K562 (cell line): ENCODE results near the gene ELMO1. TPM values are rescaled to one million over a fixed set of nuclear protein-coding genes. Genes with fewer than 3 reads are reported as not detected.

Source experiments
- ATAC-seq: fragments of 200-7000 bp; cut with Tn5 transposase; 3 replicates; pipeline ENCODE4 v1.9.1; 2020; ENCODE audit warnings: moderate library complexity
- BruUV-seq: library from RNA; stranded (reverse); fragments of 400-500 nt; replicated peaks from 2 replicates; lab custom pipeline; 2021; lab: Mats Ljungman, UMichigan
- CTCF ChIA-PET: fragments of 300-600 bp; formaldehyde crosslinking; extraction: SDS; loops from one replicate; lab custom pipeline; 2021; ENCODE audit warnings: low intra/inter-chr PET ratio; lab: Yijun Ruan, JAX
- POLR2A ChIA-PET: fragments of 300-600, 350-650 bp; sonication (Branson Sonifier 250); formaldehyde crosslinking; extraction: SDS; loops from one replicate; lab custom pipeline; 2021; ENCODE audit warnings: antibody characterized with exemption, inconsistent platforms; lab: Yijun Ruan, JAX
- DNase-seq, 4 experiments: peaks; one replicate each; pipeline versions ENCODE4 v3.0.0 to v3.0.0-alpha.2; 2011 to 2018; ENCODE audit warnings: low spot score in 3 of 4, mixed read lengths in 3 of 4; ENCODE audit errors: extremely low read depth in 1 of 4
- FAIRE-seq: peaks from 2 replicates; lab custom pipeline; 2011; peaks lifted over from hg19 to GRCh38; lab: Jason Lieb, UNC
- H2AFZ ChIP-seq: 2 replicates; pipeline ENCODE4 v1.6.0; 2011; ENCODE audit warnings: low read depth, low read length, control low read depth, inconsistent platforms
- H3K27ac ChIP-seq: fragments of 200-600 bp; 3 replicates; pipeline ENCODE4 v1.8.0; 2011; ENCODE audit warnings: low read depth, mild to moderate bottlenecking, control low read depth, inconsistent platforms, low read length, moderate library complexity, mixed read lengths; ENCODE audit errors: extremely low read depth
- H3K27me3 ChIP-seq, 2 experiments: fragments of 300-600 bp in 1 of 2; 2 replicates in 1 of 2; 3 replicates in 1 of 2; pipeline versions ENCODE4 v1.6.0 to v1.8.0; 2011; ENCODE audit warnings: inconsistent platforms in 2 of 2, low read length in 2 of 2, mild to moderate bottlenecking in 1 of 2, mixed read lengths in 1 of 2, moderate library complexity in 1 of 2; ENCODE audit not compliant: control insufficient read depth in 2 of 2, insufficient read depth in 2 of 2
- H3K36me3 ChIP-seq: fragments of 300-600 bp; 3 replicates; pipeline ENCODE4 v1.8.0; 2011; ENCODE audit warnings: mild to moderate bottlenecking, low read length, inconsistent platforms; ENCODE audit not compliant: control insufficient read depth, insufficient read depth
- H3K4me1 ChIP-seq, 2 experiments: fragments of 200-600 bp in 1 of 2; replicated peaks in 1 of 2; 2 replicates in 1 of 2; 3 replicates in 1 of 2; pipeline versions ENCODE4 v1.5.1 to v1.8.0; 2011; ENCODE audit warnings: inconsistent platforms in 2 of 2, low read length in 2 of 2, mild to moderate bottlenecking in 1 of 2, mixed read lengths in 1 of 2, moderate library complexity in 1 of 2; ENCODE audit not compliant: control insufficient read depth in 2 of 2, insufficient read depth in 2 of 2
- H3K4me2 ChIP-seq: 2 replicates; pipeline ENCODE4 v1.6.1; 2011; ENCODE audit warnings: low read length, control low read depth, inconsistent platforms, mixed read lengths; ENCODE audit not compliant: insufficient read depth
- H3K4me3 ChIP-seq: fragments of 200-600 bp; sonication (generic), shearing (Covaris generic); 2 replicates; pipeline ENCODE4 v1.5.1; 2016; ENCODE audit warnings: control low read depth, inconsistent platforms
- H3K79me2 ChIP-seq: fragments of 200-600 bp; 3 replicates; pipeline ENCODE4 v1.8.0; 2011; ENCODE audit warnings: low read length, inconsistent platforms; ENCODE audit not compliant: control insufficient read depth, insufficient read depth
- H3K9ac ChIP-seq, 2 experiments: 2 replicates each; pipeline versions ENCODE4 v1.6.0 to v1.6.1; 2011; ENCODE audit warnings: low read depth in 2 of 2, low read length in 2 of 2, control low read depth in 1 of 2, inconsistent platforms in 1 of 2, mild to moderate bottlenecking in 1 of 2, mixed read lengths in 1 of 2; ENCODE audit not compliant: insufficient read depth in 1 of 2
- H3K9me1 ChIP-seq: one replicate; pipeline ENCODE4 v1.6.0; 2011; ENCODE audit warnings: inconsistent platforms, mild to moderate bottlenecking, low read length, moderate library complexity; ENCODE audit not compliant: control insufficient read depth, insufficient read depth
- H3K9me3 ChIP-seq: replicated peaks from 2 replicates; pipeline ENCODE4 v1.5.1; 2011; ENCODE audit warnings: low read depth, low read length, inconsistent platforms; ENCODE audit not compliant: control insufficient read depth, insufficient read depth
- H4K20me1 ChIP-seq: replicated peaks from 2 replicates; pipeline ENCODE4 v1.6.1; 2011; ENCODE audit warnings: low read length, inconsistent platforms, mixed read lengths; ENCODE audit not compliant: control insufficient read depth, insufficient read depth
- HDAC2 ChIP-seq: fragments of 450-650 bp; IDR thresholded peaks from 2 replicates; pipeline ENCODE4 v1.6.1; 2016; ENCODE audit warnings: mild to moderate bottlenecking
- PHTF2 ChIP-seq: fragments of 250-450 bp; sonication (Bioruptor Pico); IDR thresholded peaks from 2 replicates; pipeline ENCODE4 v1.5.0; 2021; ENCODE audit warnings: mild to moderate bottlenecking
- PREB ChIP-seq: sonication (generic); formaldehyde crosslinking; IDR thresholded peaks from 2 replicates; pipeline ENCODE4 v1.8.1; 2023; ENCODE audit warnings: mild to moderate bottlenecking, missing genetic modification reagents
- TCF7L2 ChIP-seq: fragments of 150-350 bp; IDR thresholded peaks from 2 replicates; pipeline ENCODE4 v1.6.1; 2016; ENCODE audit warnings: low read depth, mild to moderate bottlenecking, low read length, moderate library complexity
- WHSC1 ChIP-seq: IDR thresholded peaks from one replicate; pipeline ENCODE4 v1.6.1; 2012; ENCODE audit warnings: low read length, control low read depth, inconsistent platforms
- ZC3H4 ChIP-seq: sonication (generic); formaldehyde crosslinking; IDR thresholded peaks from 2 replicates; pipeline ENCODE4 v1.9.0; 2021; ENCODE audit warnings: missing genetic modification reagents, borderline replicate concordance
- ZFP36 ChIP-seq: fragments of 150-350 bp; IDR thresholded peaks from 2 replicates; pipeline ENCODE4 v1.6.1; 2018; ENCODE audit warnings: low read length, low read depth; ENCODE audit not compliant: partially characterized antibody
- ZNF197 ChIP-seq: fragments of 200-800 bp; sonication (Bioruptor generic); IDR thresholded peaks from 2 replicates; pipeline ENCODE4 v1.6.1; 2016; ENCODE audit warnings: low read depth, missing genetic modification characterization, missing compliant biosample characterization
- ZNF384 ChIP-seq: IDR thresholded peaks from 2 replicates; pipeline ENCODE4 v1.6.1; 2012; ENCODE audit warnings: low read depth, low read length, improper control_type of control experiment
- ZNF408 ChIP-seq: fragments of 250-450 bp; sonication (Bioruptor Pico); IDR thresholded peaks from 2 replicates; pipeline ENCODE4 v1.4.0; 2020; ENCODE audit warnings: low read depth, mild to moderate bottlenecking, moderate library complexity
- WGBS: fragments of 100-300 bp; shearing (Covaris generic); methylation state at CpG from one replicate; pipeline ENCODE4 v1.1.6; 2016; ENCODE audit warnings: low coverage, mixed read lengths; ENCODE audit not compliant: insufficient coverage; ENCODE audit errors: missing lambda C conversion rate; 5-methylcytosine and 5-hydroxymethylcytosine counted together
- in situ Hi-C: fragments of 300-500 bp; cut with MboI; formaldehyde crosslinking; loops from 4 replicates; pipeline ENCODE4 v1.15.0; 2018; ENCODE audit warnings: inconsistent platforms, mixed read lengths
- intact Hi-C: fragments of 100-400 bp; cut with micrococcal nuclease; formaldehyde crosslinking; loops from 2 replicates; pipeline ENCODE4 v1.14.2; 2022
- polyA plus RNA-seq, 8 experiments: library from polyadenylated mRNA; depleted of rRNA in 4 of 8; stranded (reverse) in 5 of 8; unstranded in 3 of 8; fragments of >200 nt; fragmentation: Nextera tagmentation in 2 of 8; fragmentation: Illumina TruSeq in 1 of 8; extraction: Ambion mirVana in 2 of 8; extraction: Trizol in 1 of 8; gene quantifications; 2 replicates each; pipeline versions ENCODE4 v1.2.1 to v1.2.3, GENCODE V29; 2011 to 2014; ENCODE audit warnings: inconsistent platforms in 1 of 8, missing spikeins in 1 of 8
- total RNA-seq, 7 experiments: library from RNA; depleted of rRNA in 6 of 7; stranded (reverse); fragments of >200 nt in 6 of 7; fragmentation: Illumina TruSeq in 2 of 7; extraction: Trizol in 2 of 7; gene quantifications; 2 replicates each; pipeline versions ENCODE4 v1.2.1 to v1.2.3, GENCODE V29; 2011 to 2021; ENCODE audit warnings: low replicate concordance in 1 of 7

ELMO1 gene
- total and polyA plus RNA-seq, 9 of the 15 experiments (the other 6 are each of a cell fraction or from before 2014, with no cell fraction given): 0.36 to 7.2 (median 3.6) TPM

DNA sequence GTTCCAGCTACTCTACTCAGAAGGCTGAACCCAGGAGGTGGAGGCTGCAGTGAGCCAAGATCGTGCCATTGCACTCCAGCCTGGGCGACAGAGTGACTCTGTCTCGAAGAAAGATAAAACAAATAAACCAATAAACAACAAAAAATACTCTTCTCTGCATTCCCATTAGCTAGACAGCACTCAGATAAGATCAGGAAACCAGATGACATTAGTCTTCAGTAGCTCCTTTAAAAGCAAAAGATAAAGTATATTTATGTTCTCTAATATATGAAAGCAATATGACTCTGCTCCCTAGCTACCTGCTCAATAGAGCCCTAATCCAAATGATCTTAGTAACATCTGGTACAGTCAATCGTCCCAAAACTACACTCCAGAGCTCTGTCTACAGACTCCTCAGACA is 212.9 kb downstream of the ELMO1 start:
- H3K4me1 ChIP-seq: no peaks in the 10 kb centered on the region
- no peaks in the 10 kb centered on the region for H3K9me1 ChIP-seq
- H3K79me2 ChIP-seq: no peaks in the 10 kb centered on the region
- no peaks in the 10 kb centered on the region for H3K36me3 ChIP-seq
- WGBS: 2% methylated on average over 4 of the region's 4 CpGs
- H4K20me1 ChIP-seq: no peaks in the 10 kb centered on the region
- H3K9me3 ChIP-seq: no peaks in the 10 kb centered on the region
- no peak for FAIRE-seq
- H3K27me3 ChIP-seq: peaks cover 0 to 4% of the 10 kb centered on the region in 2 experiments; a peak in 2 of 5 replicates
- H3K4me3 ChIP-seq: no peak overlapping the region
- no peak overlapping the region for H3K9ac ChIP-seq
- ChIA-PET CTCF (no interaction called here), POLR2A (interaction anchor here (1.5 kb wide), 1 partner anchor 272 kb away, joined by 3 read pairs; no protein-coding TSS in a partner anchor)
- intact Hi-C loops (loop anchor here (10.0 kb wide), 1 partner anchor 599 kb away; no protein-coding TSS in a partner anchor), in situ Hi-C loops (loop anchor here (25.0 kb wide), 1 partner anchor 601 kb away; the partner anchor contains the start of gene NME8)
- no peak overlapping the region for H3K27ac ChIP-seq
- no TSS peak for BruUV-seq
- DNase-seq: no peak
- ATAC-seq: no peak
- H3K4me2 ChIP-seq: no peak overlapping the region
- no peak for TF ChIP-seq PHTF2 (CRISPR knock-in tag)
- TF ChIP-seq ZNF197 (CRISPR knock-in tag): no peak
- TF ChIP-seq WHSC1: no peak
- no peak for TF ChIP-seq PREB (CRISPR knock-in tag)
- no peak for TF ChIP-seq ZC3H4 (CRISPR knock-in tag)
- no peak for TF ChIP-seq TCF7L2
- no peak for TF ChIP-seq ZNF384
- TF ChIP-seq ZFP36: no peak
- TF ChIP-seq ZNF408 (CRISPR knock-in tag): no peak
- no peak for TF ChIP-seq HDAC2
- H2AFZ ChIP-seq: no peak overlapping the region
